BLaER1 (cell line): ENCODE measurements around the gene TPCN2.

ENCODE experiments used
- H3K27ac ChIP-seq: shearing (Covaris generic); formaldehyde crosslinking; 2 replicates; pipeline ENCODE4 v1.8.1; 2022
- H3K27me3 ChIP-seq: shearing (Covaris generic); formaldehyde crosslinking; 2 replicates; pipeline ENCODE4 v1.8.1; 2022
- H3K36me3 ChIP-seq: shearing (Covaris generic); formaldehyde crosslinking; 2 replicates; pipeline ENCODE4 v1.8.1; 2022
- H3K4me1 ChIP-seq: shearing (Covaris generic); formaldehyde crosslinking; 2 replicates; pipeline ENCODE4 v1.8.1; 2022
- H3K4me2 ChIP-seq: shearing (Covaris generic); formaldehyde crosslinking; 2 replicates; pipeline ENCODE4 v1.8.1; 2022
- H3K4me3 ChIP-seq: shearing (Covaris generic); formaldehyde crosslinking; 2 replicates; pipeline ENCODE4 v1.8.1; 2022
- H3K9ac ChIP-seq: shearing (Covaris generic); formaldehyde crosslinking; 2 replicates; pipeline ENCODE4 v1.8.1; 2022
- H3K9me3 ChIP-seq: shearing (Covaris generic); formaldehyde crosslinking; 2 replicates; pipeline ENCODE4 v1.8.1; 2022
- H4K20me1 ChIP-seq: shearing (Covaris generic); formaldehyde crosslinking; 2 replicates; pipeline ENCODE4 v1.8.1; 2022
- Cebpa-rat ChIP-seq: shearing (Covaris generic); IDR thresholded peaks from 2 replicates; pipeline ENCODE4 v1.8.1; 2022

TPCN2 gene

GRCh38 chr11:69150175-69150574, 101.4 kb downstream of the TPCN2 start:
- peaks cover 6% of the 10 kb centered on the region; the same call in 1 of the 2 replicates for H4K20me1 ChIP-seq
- H3K27ac ChIP-seq: no peak overlapping the region
- no peak overlapping the region for H3K4me2 ChIP-seq
- H3K36me3 ChIP-seq: peaks cover 5% of the 10 kb centered on the region; the same call in 1 of the 2 replicates
- TF ChIP-seq Cebpa-rat: no peak
- H3K4me3 ChIP-seq: no peak overlapping the region
- no peaks in the 10 kb centered on the region for H3K27me3 ChIP-seq
- H3K9ac ChIP-seq: no peak overlapping the region
- peaks cover 25% of the 10 kb centered on the region for H3K4me1 ChIP-seq
- H3K9me3 ChIP-seq: peaks cover 48% of the 10 kb centered on the region

- TF ChIP-seq Cebpa-rat: no peak
- no peak overlapping the region for H3K9ac ChIP-seq
- no peaks in the 10 kb centered on the region for H3K27me3 ChIP-seq
- no peak overlapping the region for H3K27ac ChIP-seq
- peaks cover 25% of the 10 kb centered on the region for H3K4me1 ChIP-seq
- no peak overlapping the region for H3K4me2 ChIP-seq
- peaks cover 31% of the 10 kb centered on the region for H3K9me3 ChIP-seq
- no peaks in the 10 kb centered on the region for H3K36me3 ChIP-seq
- no peak overlapping the region for H3K4me3 ChIP-seq
- H4K20me1 ChIP-seq: peaks cover 7% of the 10 kb centered on the region; the same call in 1 of the 2 replicates
Measured at GRCh38 chr11:69151836-69152235, 103.1 kb downstream of the TPCN2 start.

- peaks cover 22% of the 10 kb centered on the region for H3K9me3 ChIP-seq
- H3K27ac ChIP-seq: no peak overlapping the region
- no peak overlapping the region for H3K9ac ChIP-seq
- H3K36me3 ChIP-seq: no peaks in the 10 kb centered on the region
- peaks cover 7% of the 10 kb centered on the region; the same call in 1 of the 2 replicates for H4K20me1 ChIP-seq
- no peak for TF ChIP-seq Cebpa-rat
- H3K4me2 ChIP-seq: no peak overlapping the region
- H3K27me3 ChIP-seq: 0 out of 2 replicates have a peak, but pooled peaks cover 5% of the 10 kb centered on the region
- no peak overlapping the region for H3K4me3 ChIP-seq
- peaks cover 25% of the 10 kb centered on the region for H3K4me1 ChIP-seq
Measured at GRCh38 chr11:69152733-69153421, 104.1 kb downstream of the TPCN2 start.

- no peak for TF ChIP-seq Cebpa-rat
Measured at GRCh38 chr11:69153661-69154060, 104.9 kb downstream of the TPCN2 start.

GRCh38 chr11:69154211-69154913, 105.6 kb downstream of the TPCN2 start:
- no peak for TF ChIP-seq Cebpa-rat
- Histone ChIP-seq H3K4me1 (peaks cover 10% of the 10 kb centered on the region; the same call in 1 of the 2 replicates), H3K4me2 (no peak overlapping the region), H3K27ac (no peak overlapping the region), H3K9me3 (peaks cover 15% of the 10 kb centered on the region), H3K27me3 (0 out of 2 replicates have a peak, but pooled peaks cover 5% of the 10 kb centered on the region), H3K36me3 (no peaks in the 10 kb centered on the region), H3K4me3 (no peak overlapping the region), H3K9ac (no peak overlapping the region), H4K20me1 (peaks cover 7% of the 10 kb centered on the region; the same call in 1 of the 2 replicates)

More at GRCh38 chr11:69153661-69154060, 104.9 kb downstream of the TPCN2 start:
- 0 out of 2 replicates have a peak, but pooled peaks cover 5% of the 10 kb centered on the region for H3K27me3 ChIP-seq
- no peak overlapping the region for H3K27ac ChIP-seq
- no peak overlapping the region for H3K9ac ChIP-seq
- no peaks in the 10 kb centered on the region for H3K36me3 ChIP-seq
- no peak overlapping the region for H3K4me3 ChIP-seq
- H4K20me1 ChIP-seq: peaks cover 7% of the 10 kb centered on the region; the same call in 1 of the 2 replicates
- peaks cover 17% of the 10 kb centered on the region for H3K9me3 ChIP-seq
- no peak overlapping the region for H3K4me2 ChIP-seq
- peaks cover 17% of the 10 kb centered on the region for H3K4me1 ChIP-seq

GRCh38 chr11:69154938-69155301, 106.2 kb downstream of the TPCN2 start:
- Histone ChIP-seq H3K36me3 (no peaks in the 10 kb centered on the region), H3K9me3 (peaks cover 10% of the 10 kb centered on the region; the same call in 1 of the 2 replicates), H3K4me1 (peaks cover 9% of the 10 kb centered on the region; the same call in 1 of the 2 replicates), H3K4me3 (no peak overlapping the region), H3K27ac (no peak overlapping the region), H3K4me2 (no peak overlapping the region), H3K9ac (no peak overlapping the region), H3K27me3 (0 out of 2 replicates have a peak, but pooled peaks cover 5% of the 10 kb centered on the region), H4K20me1 (peaks cover 7% of the 10 kb centered on the region; the same call in 1 of the 2 replicates)
- no peak for TF ChIP-seq Cebpa-rat

- Histone ChIP-seq H3K27me3 (0 out of 2 replicates have a peak, but pooled peaks cover 5% of the 10 kb centered on the region), H3K9ac (no peak within 1 kb of the TSS), H4K20me1 (peaks cover 7% of the 10 kb centered on the region; the same call in 1 of the 2 replicates), H3K27ac (no peak within 1 kb of the TSS), H3K4me1 (peaks cover 9% of the 10 kb centered on the region; the same call in 1 of the 2 replicates), H3K4me3 (no peak within 1 kb of the TSS), H3K36me3 (no peaks in the 10 kb centered on the region), H3K9me3 (peaks cover 3% of the 10 kb centered on the region; the same call in 1 of the 2 replicates), H3K4me2 (no peak within 1 kb of the TSS)
- TF ChIP-seq Cebpa-rat: no peak
Measured at GRCh38 chr11:69155302-69156234, 106.8 kb downstream of the TPCN2 start, which contains the start of gene SMIM38. TSS of gene SMIM38 (plus strand) at chr11:69155935. CDS start at chr11:69157847, 1,912 bp downstream.

GRCh38 chr11:69156235-69156639, 107.5 kb downstream of the TPCN2 start:
- Histone ChIP-seq H3K27ac (no peak overlapping the region), H3K4me2 (no peak overlapping the region)
- no peak for TF ChIP-seq Cebpa-rat

More at GRCh38 chr11:69156235-69156639, 107.5 kb downstream of the TPCN2 start:
- H3K9me3 ChIP-seq: no peaks in the 10 kb centered on the region
- peaks cover 7% of the 10 kb centered on the region; the same call in 1 of the 2 replicates for H4K20me1 ChIP-seq
- H3K36me3 ChIP-seq: no peaks in the 10 kb centered on the region
- H3K4me3 ChIP-seq: no peak overlapping the region
- H3K9ac ChIP-seq: no peak overlapping the region
- H3K4me1 ChIP-seq: peaks cover 9% of the 10 kb centered on the region; the same call in 1 of the 2 replicates
- 0 out of 2 replicates have a peak, but pooled peaks cover 5% of the 10 kb centered on the region for H3K27me3 ChIP-seq
